LNCaP clone FGC (cell line): ENCODE data around the gene RPL26.

ENCODE experiments used
- DNase-seq: peaks from one replicate; pipeline ENCODE4 v3.0.0-alpha.2; 2011; ENCODE audit warnings: low read depth
- H3K4me3 ChIP-seq: 2 replicates; pipeline ENCODE4 v1.5.1; 2011; ENCODE audit warnings: mild to moderate bottlenecking, low read depth, low read length, control low read depth
- TF ChIP-seq, protein P1 (sequence below): IDR thresholded peaks from 2 replicates; pipeline ENCODE4 v1.5.1; 2012; ENCODE audit warnings: mild to moderate bottlenecking; ENCODE audit not compliant: control insufficient read depth, insufficient read depth; ENCODE audit errors: extremely low read depth

The RPL26 gene

DNA sequence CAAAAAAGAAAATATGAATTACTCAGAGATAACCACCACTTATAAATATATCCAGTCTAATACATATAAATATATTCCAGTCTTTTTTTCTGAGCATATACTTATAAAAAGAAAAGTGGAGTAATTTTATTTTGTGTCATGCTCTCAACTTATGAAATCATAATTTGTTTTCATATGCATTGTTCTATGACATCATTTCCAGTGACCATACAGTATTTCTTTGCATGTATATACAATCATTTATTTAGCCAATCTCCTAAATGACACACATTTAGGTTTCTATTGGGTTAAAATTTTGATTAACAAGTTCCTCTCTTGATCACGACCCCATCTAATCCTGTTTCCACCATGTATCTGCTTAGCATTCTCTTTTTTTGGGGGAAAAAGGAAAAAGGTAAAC lies 36.3 kb upstream of the RPL26 start:
- H3K4me3 ChIP-seq, result no peak overlapping the region
- TF ChIP-seq, protein P1, sequence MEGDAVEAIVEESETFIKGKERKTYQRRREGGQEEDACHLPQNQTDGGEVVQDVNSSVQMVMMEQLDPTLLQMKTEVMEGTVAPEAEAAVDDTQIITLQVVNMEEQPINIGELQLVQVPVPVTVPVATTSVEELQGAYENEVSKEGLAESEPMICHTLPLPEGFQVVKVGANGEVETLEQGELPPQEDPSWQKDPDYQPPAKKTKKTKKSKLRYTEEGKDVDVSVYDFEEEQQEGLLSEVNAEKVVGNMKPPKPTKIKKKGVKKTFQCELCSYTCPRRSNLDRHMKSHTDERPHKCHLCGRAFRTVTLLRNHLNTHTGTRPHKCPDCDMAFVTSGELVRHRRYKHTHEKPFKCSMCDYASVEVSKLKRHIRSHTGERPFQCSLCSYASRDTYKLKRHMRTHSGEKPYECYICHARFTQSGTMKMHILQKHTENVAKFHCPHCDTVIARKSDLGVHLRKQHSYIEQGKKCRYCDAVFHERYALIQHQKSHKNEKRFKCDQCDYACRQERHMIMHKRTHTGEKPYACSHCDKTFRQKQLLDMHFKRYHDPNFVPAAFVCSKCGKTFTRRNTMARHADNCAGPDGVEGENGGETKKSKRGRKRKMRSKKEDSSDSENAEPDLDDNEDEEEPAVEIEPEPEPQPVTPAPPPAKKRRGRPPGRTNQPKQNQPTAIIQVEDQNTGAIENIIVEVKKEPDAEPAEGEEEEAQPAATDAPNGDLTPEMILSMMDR, result no peak
- no peak for DNase-seq

DNA sequence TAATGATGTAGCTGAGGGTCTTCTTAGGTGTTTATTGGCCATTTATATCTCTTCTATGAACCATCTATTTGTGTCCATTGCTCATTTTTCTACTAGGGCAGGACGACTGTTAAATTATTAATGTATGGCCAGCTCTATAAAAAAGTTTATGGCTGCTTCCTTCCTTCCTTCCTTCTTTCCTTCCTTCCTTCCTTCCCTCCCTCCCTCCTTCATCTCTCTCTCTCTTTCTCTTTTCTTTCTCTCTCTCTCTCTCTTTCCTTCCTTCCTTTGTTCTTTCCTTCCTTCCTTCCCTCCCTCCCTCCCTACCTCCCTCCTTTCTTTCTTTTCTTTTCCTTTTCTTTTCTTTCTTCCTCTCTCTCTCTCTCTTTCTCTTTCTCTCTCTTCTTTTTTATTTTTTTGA lies 35.5 kb upstream of the RPL26 start:
- TF ChIP-seq, protein P1, result no peak
- no peak overlapping the region for H3K4me3 ChIP-seq
- no peak for DNase-seq

DNA sequence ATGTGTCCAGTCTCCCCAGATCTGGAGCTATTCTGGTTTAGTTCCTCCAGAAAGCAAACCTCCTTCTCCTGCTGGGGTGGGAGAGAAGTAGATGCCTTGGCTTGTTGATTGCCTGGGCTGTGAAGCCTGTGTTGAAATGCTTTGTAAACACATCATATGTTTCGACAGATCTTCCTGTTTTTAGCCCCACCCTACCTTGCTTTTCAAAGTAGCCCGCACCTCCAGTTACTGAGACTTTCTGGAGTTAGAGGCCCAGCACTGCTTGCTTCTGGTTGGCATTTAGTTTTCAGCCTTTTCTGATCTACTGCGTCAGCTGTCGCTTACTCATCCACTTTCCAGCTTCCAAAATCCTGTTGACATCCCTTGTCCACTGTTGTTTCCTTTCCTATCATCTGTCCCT lies 34.8 kb upstream of the RPL26 start:
- DNase-seq, result no peak
- no peak overlapping the region for H3K4me3 ChIP-seq
- TF ChIP-seq, protein P1, result no peak

DNA sequence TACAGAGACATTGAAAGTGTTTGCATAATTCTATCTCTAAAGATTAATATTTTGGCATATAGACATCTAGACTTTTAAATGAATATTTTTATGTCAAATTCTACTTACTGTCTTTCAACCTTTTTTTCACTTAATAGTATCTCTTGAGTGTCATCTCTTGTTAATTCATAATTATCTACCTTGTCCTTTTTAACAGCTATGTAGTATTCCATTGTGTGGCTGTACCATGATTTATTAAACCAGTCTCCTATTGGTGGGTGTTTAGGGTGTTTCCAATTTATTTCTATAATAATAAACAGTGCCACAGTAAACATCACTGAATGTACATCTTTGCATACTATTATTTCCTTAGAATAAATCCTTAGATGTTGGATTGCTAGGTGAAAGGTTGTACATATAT lies 30.9 kb upstream of the RPL26 start:
- H3K4me3 ChIP-seq, result no peak overlapping the region
- TF ChIP-seq, protein P1, result no peak
- DNase-seq, result no peak

DNA sequence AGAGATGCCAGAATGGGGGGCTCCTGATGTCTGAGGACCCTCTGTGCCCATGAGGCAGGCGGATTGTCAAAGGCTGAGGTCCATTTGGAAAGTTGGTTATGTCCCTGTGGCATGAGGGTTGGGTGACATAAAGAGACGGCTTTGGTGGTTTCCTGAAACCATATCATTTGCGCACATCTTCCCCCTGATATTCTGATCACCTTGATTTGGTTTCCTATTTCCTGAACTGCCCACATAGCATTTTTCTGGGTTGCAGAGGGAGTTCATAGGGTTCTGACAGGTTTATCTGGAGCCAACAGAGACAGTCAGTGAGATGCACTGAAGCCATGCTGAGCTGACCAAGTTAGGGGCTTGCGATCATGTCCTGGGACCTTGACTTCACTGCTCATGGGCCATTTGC lies 30.3 kb upstream of the RPL26 start:
- no peak overlapping the region for H3K4me3 ChIP-seq
- TF ChIP-seq, protein P1, result no peak
- DNase-seq, result no peak

DNA sequence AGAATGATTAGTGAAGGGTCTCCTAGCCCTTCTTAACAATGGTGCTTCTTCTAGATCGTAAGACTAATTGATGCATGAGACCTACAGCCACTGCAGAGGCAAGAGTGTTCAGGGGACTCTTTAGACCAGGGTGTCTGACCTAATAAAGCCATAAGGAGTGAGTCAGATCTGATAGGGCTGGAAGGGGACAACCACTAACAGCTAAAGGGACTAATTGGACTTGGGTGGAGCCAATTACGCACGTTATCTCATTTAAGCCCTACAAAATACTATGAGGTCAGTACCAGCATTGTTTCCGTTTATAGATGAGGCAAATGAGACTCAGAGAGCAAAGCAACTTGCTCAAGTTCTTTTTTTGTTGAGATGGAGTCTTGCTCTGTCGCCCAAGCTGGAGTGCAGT lies 29.1 kb upstream of the RPL26 start:
- DNase-seq, result no peak
- no peak overlapping the region for H3K4me3 ChIP-seq
- TF ChIP-seq, protein P1, result no peak

DNA sequence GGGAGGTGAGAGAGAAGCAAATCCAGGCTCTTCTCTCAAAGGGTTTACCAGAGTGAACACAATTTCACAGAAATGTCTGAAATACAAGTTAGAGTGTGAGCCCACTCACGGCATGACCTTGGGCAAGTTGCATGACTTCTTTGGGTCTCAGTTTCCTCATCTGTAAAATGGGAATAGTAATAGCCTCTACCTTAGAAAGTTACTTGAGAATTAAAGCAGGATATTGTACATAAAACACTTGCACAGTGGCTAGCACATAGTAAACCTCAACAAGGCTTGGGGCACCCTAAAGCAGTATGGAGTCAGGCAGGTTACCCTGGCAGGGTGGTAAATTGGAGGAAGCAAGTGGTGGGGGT lies 27.9 kb upstream of the RPL26 start:
- no peak overlapping the region for H3K4me3 ChIP-seq
- TF ChIP-seq, protein P1, result no peak
- no peak for DNase-seq
